ENCODE data around the gene GDF10.

DNA sequence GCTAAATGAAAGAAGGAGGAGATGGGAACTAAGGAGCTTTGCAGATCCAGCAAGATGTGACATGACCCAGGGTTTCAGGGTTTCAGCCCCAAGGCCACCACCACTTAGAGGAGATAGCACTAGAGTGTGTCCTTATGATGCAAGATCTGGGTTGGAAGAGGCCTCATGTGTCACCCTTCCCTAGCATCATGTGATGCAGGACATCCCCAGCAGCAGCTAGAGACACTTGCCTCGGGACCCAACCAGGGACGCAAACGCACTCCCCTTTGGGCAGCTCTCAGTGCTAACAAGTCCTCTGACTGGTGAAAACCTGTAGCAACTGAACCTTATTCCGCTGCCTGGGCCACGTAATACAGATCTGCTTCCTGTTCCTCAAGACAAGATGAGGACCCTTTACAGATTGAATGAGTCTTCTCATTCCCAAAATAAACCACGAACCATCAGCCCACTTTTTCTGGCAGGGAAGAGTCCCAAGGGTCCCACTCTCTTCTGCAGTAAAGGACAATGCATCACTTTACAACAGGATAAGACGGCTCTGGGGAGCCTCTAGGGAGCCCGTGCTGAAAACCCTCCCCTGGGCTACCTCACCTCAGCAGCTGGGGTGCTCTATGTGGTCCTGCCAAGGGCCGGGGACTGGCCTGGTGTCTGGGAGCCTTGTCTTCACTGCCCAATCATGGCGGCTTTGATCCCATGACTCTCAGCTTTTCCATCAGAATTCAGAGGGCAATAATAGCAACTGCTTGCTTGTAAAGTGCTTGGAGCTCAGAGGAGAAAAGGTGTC is 44.8 kb upstream of the GDF10 start:
- TF ChIP-seq CTCF (IDR thresholded peaks at IDR 0.05) (no peak), POLR2AphosphoS5 (IDR thresholded peaks at IDR 0.05) (no peak)

All from transverse colon (tissue), 4 donors.